Sigmoid colon (tissue), 7 donors: Measurements from ENCODE around the gene RNU7-1. TPM values are rescaled to one million over a fixed set of nuclear protein-coding genes. Genes with fewer than 3 reads are reported as not detected.

ENCODE experiments used
- DNase-seq: peaks from one replicate; pipeline ENCODE4 v3.0.0-alpha.2; 2019
- H3K27ac ChIP-seq, 4 donors: fragments of 200-600 bp; sonication (generic); one replicate each; pipeline ENCODE4 v1.5.1; 2016 to 2019; ENCODE audit warnings: mild to moderate bottlenecking in 1 of 4
- H3K27me3 ChIP-seq, 3 donors: fragments of 200-600 bp; sonication (generic); one replicate each; pipeline ENCODE4 v1.5.1; 2019; ENCODE audit warnings: mild to moderate bottlenecking in 1 of 3
- H3K36me3 ChIP-seq, 4 donors: fragments of 200-600 bp; sonication (generic); one replicate each; pipeline ENCODE4 v1.5.1; 2016 to 2019
- H3K4me1 ChIP-seq, 4 donors: fragments of 200-600 bp; sonication (generic); one replicate each; pipeline ENCODE4 v1.5.1; 2017 to 2019
- H3K4me3 ChIP-seq, 4 donors: fragments of 200-600 bp; sonication (generic); one replicate each; pipeline ENCODE4 v1.5.1; 2017 to 2019; ENCODE audit warnings: mild to moderate bottlenecking in 2 of 4, moderate library complexity in 1 of 4
- H3K9me3 ChIP-seq, 4 donors: fragments of 200-600 bp in 3 of 4; sonication (generic) in 3 of 4; one replicate each; pipeline versions ENCODE4 v1.5.1 to v1.6.1; 2013 to 2019
- EP300 ChIP-seq, 4 donors: sonication (generic); formaldehyde crosslinking; IDR thresholded peaks; one replicate each; pipeline ENCODE4 v1.6.1; 2017; ENCODE audit warnings: antibody characterized with exemption in 4 of 4
- POLR2A ChIP-seq, 2 donors: fragments of 450-650 bp; IDR thresholded peaks; one replicate each; pipeline ENCODE4 v1.6.1; 2016; ENCODE audit warnings: antibody characterized with exemption in 2 of 2, mild to moderate bottlenecking in 2 of 2, moderate library complexity in 2 of 2
- POLR2AphosphoS5 ChIP-seq, 4 donors: sonication (generic); formaldehyde crosslinking; IDR thresholded peaks; one replicate each; pipeline ENCODE4 v1.6.1; 2017; ENCODE audit warnings: antibody characterized with exemption in 4 of 4
- WGBS, 2 donors: extraction: QIAGEN DNeasy Blood & Tissue Kit; methylation state at CpG; one replicate each; pipeline ENCODE4 v1.1.7; 2013; 5-methylcytosine and 5-hydroxymethylcytosine counted together
- intact Hi-C: fragments of 100-400 bp; cut with DNase I; formaldehyde crosslinking; loops from one replicate; pipeline ENCODE4 v1.15.1; 2023
- polyA plus RNA-seq, 3 donors: library from polyadenylated mRNA; stranded (reverse); fragments of 200-250 nt; gene quantifications; one replicate each; pipeline ENCODE4 v1.2.3, GENCODE V29; 2013
- total RNA-seq, 4 donors: library from RNA; depleted of rRNA; stranded (reverse); fragments of >200 nt; gene quantifications; one replicate each; pipeline ENCODE4 v1.1.0, GENCODE V29; 2016
- TF ChIP-seq, protein P1 (sequence below), 4 experiments: fragments of 450-650 bp in 3 of 4; fragments of 200-600 bp in 1 of 4; IDR thresholded peaks; one replicate each; pipeline ENCODE4 v1.5.1; 2016 to 2019; ENCODE audit warnings: antibody characterized with exemption in 4 of 4, mild to moderate bottlenecking in 3 of 4, moderate library complexity in 2 of 4
- donor health status: healthy with polysubstance abuse.
- donor health status: Bipolar disorder and iron deficiency.
- donor health status: healthy.

The RNU7-1 gene
- total and polyA plus RNA-seq, 7 donors: not detected

DNA sequence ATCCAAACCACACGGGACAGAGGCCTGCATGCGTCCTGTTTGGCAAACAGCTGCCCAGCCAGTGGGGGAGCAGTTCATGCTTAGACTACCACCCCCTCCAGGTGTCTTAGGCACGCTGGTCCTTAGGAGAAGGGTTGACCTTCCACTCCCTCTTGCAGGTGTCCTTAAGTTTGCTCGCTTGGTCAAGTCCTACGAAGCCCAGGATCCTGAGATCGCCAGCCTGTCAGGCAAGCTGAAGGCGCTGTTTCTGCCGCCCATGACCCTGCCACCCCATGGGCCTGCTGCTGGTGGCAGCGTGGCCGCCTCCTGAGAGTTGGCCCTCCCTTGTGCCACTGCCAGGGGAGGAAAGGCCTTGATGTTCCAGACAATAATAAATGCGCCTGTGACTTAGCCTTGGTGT, 2.0 kb downstream of the RNU7-1 start:
- intact Hi-C loops: loop anchor here (2.0 kb wide), 2 partner anchors 73 to 167 kb away; partner anchors contain the start of gene LPCAT3
- peak overlapping the region in 3 of 4 donors; percentile 52 to 99 (median 94) for H3K27ac ChIP-seq
- no peak for DNase-seq
- TF ChIP-seq, protein P1, sequence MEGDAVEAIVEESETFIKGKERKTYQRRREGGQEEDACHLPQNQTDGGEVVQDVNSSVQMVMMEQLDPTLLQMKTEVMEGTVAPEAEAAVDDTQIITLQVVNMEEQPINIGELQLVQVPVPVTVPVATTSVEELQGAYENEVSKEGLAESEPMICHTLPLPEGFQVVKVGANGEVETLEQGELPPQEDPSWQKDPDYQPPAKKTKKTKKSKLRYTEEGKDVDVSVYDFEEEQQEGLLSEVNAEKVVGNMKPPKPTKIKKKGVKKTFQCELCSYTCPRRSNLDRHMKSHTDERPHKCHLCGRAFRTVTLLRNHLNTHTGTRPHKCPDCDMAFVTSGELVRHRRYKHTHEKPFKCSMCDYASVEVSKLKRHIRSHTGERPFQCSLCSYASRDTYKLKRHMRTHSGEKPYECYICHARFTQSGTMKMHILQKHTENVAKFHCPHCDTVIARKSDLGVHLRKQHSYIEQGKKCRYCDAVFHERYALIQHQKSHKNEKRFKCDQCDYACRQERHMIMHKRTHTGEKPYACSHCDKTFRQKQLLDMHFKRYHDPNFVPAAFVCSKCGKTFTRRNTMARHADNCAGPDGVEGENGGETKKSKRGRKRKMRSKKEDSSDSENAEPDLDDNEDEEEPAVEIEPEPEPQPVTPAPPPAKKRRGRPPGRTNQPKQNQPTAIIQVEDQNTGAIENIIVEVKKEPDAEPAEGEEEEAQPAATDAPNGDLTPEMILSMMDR (IDR thresholded peaks at IDR 0.05): no peak
- H3K4me3 ChIP-seq: no peak overlapping the region
- H3K36me3 ChIP-seq: peaks cover 5 to 29% (median 10%) of the 10 kb centered on the region in 4 donors
- no peaks in the 10 kb centered on the region for H3K9me3 ChIP-seq
- peaks cover 0 to 54% (median 40%) of the 10 kb centered on the region in 4 donors for H3K4me1 ChIP-seq
- no peaks in the 10 kb centered on the region for H3K27me3 ChIP-seq
- 32 to 66% methylated on average over 11 of the region's 11 CpGs for WGBS, 2 donors

DNA sequence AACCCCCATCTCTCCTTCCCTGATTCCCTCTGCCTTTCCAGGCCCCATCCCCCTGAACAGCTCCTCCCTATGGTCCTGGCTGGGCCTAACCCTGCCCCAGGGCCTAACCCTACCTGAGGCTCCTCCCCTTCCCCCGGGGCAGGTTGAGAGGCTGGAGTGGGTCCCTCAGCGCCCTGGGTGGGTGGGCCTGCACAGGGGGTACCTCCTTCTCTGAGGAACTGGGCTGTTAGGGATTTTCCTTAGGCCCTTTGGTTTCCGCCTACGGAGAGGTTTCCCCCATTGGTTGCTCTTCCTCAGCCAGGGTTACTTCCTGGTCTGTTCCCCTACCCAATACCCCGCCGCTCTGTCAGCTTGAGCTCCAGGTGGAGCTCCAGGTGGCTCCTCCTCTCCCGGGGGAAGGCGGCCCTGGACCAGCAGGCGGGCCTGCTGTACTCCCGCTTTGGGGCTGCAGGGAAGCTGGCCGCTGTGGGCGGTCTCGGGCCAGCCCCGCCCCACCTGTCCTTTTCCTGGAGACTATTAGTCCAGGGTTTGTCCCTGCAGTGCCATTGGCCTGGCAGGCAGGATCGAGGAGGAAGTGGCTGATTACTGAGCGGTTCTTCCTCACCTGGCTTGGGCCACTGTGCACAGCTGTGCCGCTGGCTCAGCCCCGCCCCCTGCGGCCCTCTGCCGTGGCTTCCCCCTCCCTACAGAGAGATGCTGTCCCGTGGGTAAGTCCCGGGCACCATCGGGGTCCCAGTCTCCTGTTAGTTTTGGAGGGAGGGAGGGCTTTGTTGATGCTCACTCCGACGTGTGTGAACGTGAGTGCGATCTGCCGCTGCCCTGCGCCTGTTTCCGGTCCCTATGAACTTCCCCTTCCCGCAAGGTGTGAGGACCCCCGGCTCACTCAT, 2.7 kb downstream of the RNU7-1 start:
- Histone ChIP-seq H3K27ac (peak overlapping the region; percentile 11 to 99 (median 46)), H3K9me3 (no peaks in the 10 kb centered on the region), H3K27me3 (no peaks in the 10 kb centered on the region), H3K4me1 (peaks cover 0 to 48% (median 38%) of the 10 kb centered on the region in 4 donors), H3K4me3 (peak overlapping the region in 2 of 4 donors; percentile 6 to 16), H3K36me3 (peaks cover 2 to 22% (median 6%) of the 10 kb centered on the region in 4 donors)
- no peak for DNase-seq
- WGBS, 2 donors: 4 to 15% methylated on average over 32 of the region's 32 CpGs
- intact Hi-C loops: no loop called here
- TF ChIP-seq, protein P1 (IDR thresholded peaks at IDR 0.05): no peak
- TF ChIP-seq POLR2A (IDR thresholded peaks at IDR 0.05): peak in 1 of 2 donors; percentile 73
- peak in 2 of 4 donors; percentile 8 to 66 for TF ChIP-seq POLR2AphosphoS5 (IDR thresholded peaks at IDR 0.05)

GRCh38 chr12:6946920-6947374, 3.3 kb downstream of the RNU7-1 start:
- 28 to 58% methylated on average over 8 of the region's 8 CpGs for WGBS, 2 donors
- no peak for DNase-seq
- H3K27me3 ChIP-seq: no peaks in the 10 kb centered on the region
- peaks cover 0 to 41% (median 31%) of the 10 kb centered on the region in 4 donors for H3K4me1 ChIP-seq
- peak overlapping the region in 2 of 4 donors; percentile 6 to 16 for H3K4me3 ChIP-seq
- H3K27ac ChIP-seq: peak overlapping the region in 3 of 4 donors; percentile 39 to 99 (median 52)
- peaks cover 0 to 16% (median under 1%) of the 10 kb centered on the region in 4 donors for H3K36me3 ChIP-seq
- no peaks in the 10 kb centered on the region for H3K9me3 ChIP-seq
- intact Hi-C loops: no loop called here
- TF ChIP-seq POLR2AphosphoS5 (IDR thresholded peaks at IDR 0.05) (no peak), EP300 (IDR thresholded peaks at IDR 0.05) (no peak), POLR2A (IDR thresholded peaks at IDR 0.05) (no peak)
- TF ChIP-seq, protein P1 (IDR thresholded peaks at IDR 0.05): no peak

DNA sequence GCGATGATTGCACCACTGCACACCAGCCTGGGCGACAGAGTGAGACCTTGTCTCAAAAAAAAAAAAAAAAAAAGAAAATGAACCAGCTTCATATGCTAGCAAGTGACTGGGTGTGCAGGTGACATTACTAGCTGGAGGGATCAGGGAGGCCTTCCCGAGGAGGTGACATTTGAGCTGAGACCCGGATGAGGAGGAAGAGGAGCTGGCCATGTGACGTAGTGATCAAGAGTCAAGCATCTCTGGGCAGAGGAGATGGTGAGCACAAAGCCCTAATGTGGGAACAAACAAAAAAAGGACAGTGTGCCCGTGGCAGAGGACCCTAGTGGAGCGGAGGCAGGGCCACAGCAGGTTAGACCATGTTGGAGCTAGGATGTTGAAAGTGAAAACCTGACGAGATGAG, 4.0 kb downstream of the RNU7-1 start:
- H3K4me3 ChIP-seq: no peak overlapping the region
- H3K4me1 ChIP-seq: peaks cover 0 to 35% (median 26%) of the 10 kb centered on the region in 4 donors
- WGBS, 2 donors: 87% methylated on average over 8 of the region's 8 CpGs
- no peak for DNase-seq
- H3K27ac ChIP-seq: no peak overlapping the region
- H3K36me3 ChIP-seq: peaks cover 0 to 12% (median 0%) of the 10 kb centered on the region in 4 donors
- intact Hi-C loops: no loop called here
- TF ChIP-seq POLR2AphosphoS5 (IDR thresholded peaks at IDR 0.05) (no peak), POLR2A (IDR thresholded peaks at IDR 0.05) (no peak), EP300 (IDR thresholded peaks at IDR 0.05) (no peak)
- TF ChIP-seq, protein P1 (IDR thresholded peaks at IDR 0.05): no peak
- no peaks in the 10 kb centered on the region for H3K27me3 ChIP-seq
- no peaks in the 10 kb centered on the region for H3K9me3 ChIP-seq
